Lower lobe of right lung (tissue), 2 donors: ENCODE data around the gene PRR14. TPM values are rescaled to one million over a fixed set of nuclear protein-coding genes. Genes with fewer than 3 reads are reported as not detected.
"Not testable (repeated sequence)": the region's sequence is repeated elsewhere in the genome, so short reads cannot be mapped to it uniquely, and the experiment has no call there.

Experiments
- ATAC-seq, 2 donors: fragments of 200-7000 bp; cut with Tn5 transposase; one replicate each; pipeline ENCODE4 v1.9.1; 2020 to 2022; ENCODE audit warnings: mild to moderate bottlenecking in 2 of 2, moderate library complexity in 2 of 2
- DNase-seq: peaks from one replicate; pipeline ENCODE4 v3.0.0-alpha.2; 2020
- H3K27ac ChIP-seq: fragments of 200-600 bp; one replicate; pipeline ENCODE4 v1.8.0; 2022
- H3K27me3 ChIP-seq: fragments of 200-600 bp; one replicate; pipeline ENCODE4 v1.8.0; 2022; ENCODE audit warnings: low read depth
- H3K36me3 ChIP-seq: fragments of 200-600 bp; one replicate; pipeline ENCODE4 v1.8.0; 2022; ENCODE audit warnings: mild to moderate bottlenecking
- H3K4me1 ChIP-seq: fragments of 200-600 bp; one replicate; pipeline ENCODE4 v1.8.0; 2022
- H3K4me3 ChIP-seq: fragments of 200-600 bp; one replicate; pipeline ENCODE4 v1.8.0; 2022; ENCODE audit warnings: mild to moderate bottlenecking
- H3K9me3 ChIP-seq: fragments of 200-600 bp; one replicate; pipeline ENCODE4 v1.8.0; 2022
- CTCF ChIP-seq: fragments of 200-600 bp; IDR thresholded peaks from one replicate; pipeline ENCODE4 v1.8.0; 2022; ENCODE audit warnings: antibody characterized with exemption, mild to moderate bottlenecking
- intact Hi-C: fragments of 100-400 bp; cut with DNase I; formaldehyde crosslinking; loops from one replicate; pipeline ENCODE4 v1.11.0; 2022
- total RNA-seq: library from RNA; stranded (reverse); fragmentation: NEBNext Ultra II Directional; extraction: Animal tissue kit (Norgen Biotek cat#: 25700); gene quantifications from one replicate; pipeline ENCODE4 v1.2.1, GENCODE V29; 2021
- donor health status: DM: no; HTN: yes; CAD: no; lungs with severe emphysema.

PRR14 gene
- total RNA-seq, 1 donor from 2014 or later = 46.3 TPM

- peak within 1 kb of the TSS; percentile 100 for H3K27ac ChIP-seq
Observed at GRCh38 chr16:30698816-30699614, 48.3 kb downstream of the PRR14 start, which contains the start of gene SRCAP. Gene SRCAP, plus strand, starts transcription at chr16:30699171. Its CDS starts 1,654 bp downstream, at chr16:30700825.

GRCh38 chr16:30699615-30700099 is 48.9 kb downstream of the PRR14 start:
- peaks cover 25% of the 10 kb centered on the region for H3K4me1 ChIP-seq
- peak overlapping the region; percentile 99 for H3K4me3 ChIP-seq
- ATAC-seq = no peak
- peak overlapping the region; percentile 100 for H3K27ac ChIP-seq
- no peak for DNase-seq
- no peak for TF ChIP-seq CTCF
- intact Hi-C loops = no loop called here
- peaks cover 52% of the 10 kb centered on the region for H3K36me3 ChIP-seq
- no peaks in the 10 kb centered on the region for H3K27me3 ChIP-seq
- no peaks in the 10 kb centered on the region for H3K9me3 ChIP-seq

More at GRCh38 chr16:30698816-30699614, 48.3 kb downstream of the PRR14 start, which contains the start of gene SRCAP:
- no peaks in the 10 kb centered on the region for H3K9me3 ChIP-seq
- ATAC-seq (peak; percentile 85 to 87), DNase-seq (peak; percentile 90)
- H3K4me3 ChIP-seq = peak within 1 kb of the TSS; percentile 99
- peaks cover 29% of the 10 kb centered on the region for H3K4me1 ChIP-seq
- intact Hi-C loops = no loop called here
- TF ChIP-seq CTCF = no peak
- H3K36me3 ChIP-seq = peaks cover 46% of the 10 kb centered on the region
- no peaks in the 10 kb centered on the region for H3K27me3 ChIP-seq

- Histone ChIP-seq H3K4me1 (peaks cover 25% of the 10 kb centered on the region), H3K36me3 (peaks cover 60% of the 10 kb centered on the region), H3K27me3 (no peaks in the 10 kb centered on the region), H3K9me3 (no peaks in the 10 kb centered on the region), H3K4me3 (no peak overlapping the region), H3K27ac (no peak overlapping the region)
- TF ChIP-seq CTCF = no peak
- ATAC-seq (no peak), DNase-seq (no peak)
- intact Hi-C loops = no loop called here
Observed at GRCh38 chr16:30700491-30700890, 49.7 kb downstream of the PRR14 start.

GRCh38 chr16:30700971-30701370 is 50.2 kb downstream of the PRR14 start:
- ATAC-seq = no peak
- no peaks in the 10 kb centered on the region for H3K27me3 ChIP-seq
- intact Hi-C loops = no loop called here
- peaks cover 25% of the 10 kb centered on the region for H3K4me1 ChIP-seq
- no peaks in the 10 kb centered on the region for H3K9me3 ChIP-seq
- no peak for TF ChIP-seq CTCF
- no peak overlapping the region for H3K27ac ChIP-seq
- no peak for DNase-seq
- no peak overlapping the region for H3K4me3 ChIP-seq
- peaks cover 65% of the 10 kb centered on the region for H3K36me3 ChIP-seq

- intact Hi-C loops, H3K9me3 ChIP-seq, H3K27me3 ChIP-seq, H3K27ac ChIP-seq, ATAC-seq, H3K4me3 ChIP-seq, DNase-seq: not testable (repeated sequence)
- peaks cover 86% of the 10 kb centered on the region for H3K36me3 ChIP-seq
- peaks cover 16% of the 10 kb centered on the region for H3K4me1 ChIP-seq
Observed at GRCh38 chr16:30703071-30703470, 52.3 kb downstream of the PRR14 start.

GRCh38 chr16:30703971-30704370 is 53.2 kb downstream of the PRR14 start:
- H3K36me3 ChIP-seq = peaks cover 95% of the 10 kb centered on the region
- intact Hi-C loops = no loop called here

More at GRCh38 chr16:30703971-30704370, 53.2 kb downstream of the PRR14 start:
- DNase-seq (no peak), ATAC-seq (no peak)
- no peak for TF ChIP-seq CTCF
- Histone ChIP-seq H3K9me3 (no peaks in the 10 kb centered on the region), H3K27ac (no peak overlapping the region), H3K27me3 (no peaks in the 10 kb centered on the region), H3K4me1 (peaks cover 16% of the 10 kb centered on the region), H3K4me3 (no peak overlapping the region)
